ENCODE results near the gene RDM1.

The RDM1 gene

DNA sequence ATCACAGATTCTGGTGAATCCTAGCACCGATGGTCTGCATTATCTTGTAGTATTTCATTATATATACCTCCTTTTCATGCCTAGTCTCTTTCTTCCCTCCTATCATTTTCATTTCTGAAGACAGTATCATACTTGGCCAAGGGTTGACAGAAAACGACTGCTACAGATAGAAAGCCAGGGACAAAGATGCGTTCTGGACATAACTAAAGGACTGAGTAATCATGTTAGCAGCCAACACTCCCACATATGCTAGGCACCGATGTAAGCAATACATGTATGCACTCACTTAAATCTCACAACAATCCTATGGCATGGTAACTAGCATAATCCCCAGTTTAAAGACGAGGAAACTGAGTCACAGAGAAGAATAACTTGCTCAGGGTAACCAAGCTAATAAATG is 22.9 kb downstream of the RDM1 start:
- DNase-seq: no peak

GRCh38 chr17:35906926-35907637 is 23.5 kb downstream of the RDM1 start:
- H3K27ac ChIP-seq (ENCODE audit: low read length): no peak overlapping the region
- H2AFZ ChIP-seq (ENCODE audit: low read depth, low read length): no peak overlapping the region
- no peak for DNase-seq
- H3K4me3 ChIP-seq (ENCODE audit: low read depth in 1 of 2, low read length in 2 of 2): no peak overlapping the region
- no peaks in the 10 kb centered on the region for H4K20me1 ChIP-seq (ENCODE audit: insufficient read depth, low read length)
- no peak for ATAC-seq (ENCODE audit: insufficient read depth, low read depth)
- no peaks in the 10 kb centered on the region for H3K79me2 ChIP-seq (ENCODE audit: insufficient read depth, low read length)
- H3K9ac ChIP-seq (ENCODE audit: low read depth, low read length): no peak overlapping the region
- no peaks in the 10 kb centered on the region for H3K36me3 ChIP-seq (ENCODE audit: insufficient read depth, low read length)
- H3K4me1 ChIP-seq (ENCODE audit: insufficient read depth, low read length): no peaks in the 10 kb centered on the region
- no peaks in the 10 kb centered on the region for H3K27me3 ChIP-seq (ENCODE audit: insufficient read depth, low read length, poor library complexity)
- no peaks in the 10 kb centered on the region for H3K9me3 ChIP-seq (ENCODE audit: insufficient read depth, low read length, severe bottlenecking)
- TF ChIP-seq CTCF (IDR thresholded peaks at IDR 0.05; ENCODE audit: borderline replicate concordance, extremely low read depth, low read length, poor library complexity, severe bottlenecking) (no peak), EZH2 (IDR thresholded peaks at IDR 0.05; ENCODE audit: borderline replicate concordance, low read depth, low read length, severe bottlenecking) (no peak)
- H3K4me2 ChIP-seq (ENCODE audit: insufficient read depth, low read length): no peak overlapping the region

More for the DNA sequence above, 22.9 kb downstream of the RDM1 start:
- H3K9me3 ChIP-seq (ENCODE audit: insufficient read depth, low read length, severe bottlenecking): no peaks in the 10 kb centered on the region
- H3K36me3 ChIP-seq (ENCODE audit: insufficient read depth, low read length): no peaks in the 10 kb centered on the region
- no peak overlapping the region for H3K4me2 ChIP-seq (ENCODE audit: insufficient read depth, low read length)
- TF ChIP-seq CTCF (IDR thresholded peaks at IDR 0.05; ENCODE audit: borderline replicate concordance, extremely low read depth, low read length, poor library complexity, severe bottlenecking) (no peak), EZH2 (IDR thresholded peaks at IDR 0.05; ENCODE audit: borderline replicate concordance, low read depth, low read length, severe bottlenecking) (no peak)
- H3K27ac ChIP-seq (ENCODE audit: low read length): no peak overlapping the region
- no peaks in the 10 kb centered on the region for H3K27me3 ChIP-seq (ENCODE audit: insufficient read depth, low read length, poor library complexity)
- H3K4me3 ChIP-seq (ENCODE audit: low read depth in 1 of 2, low read length in 2 of 2): no peak overlapping the region
- no peak for ATAC-seq (ENCODE audit: insufficient read depth, low read depth)
- H3K9ac ChIP-seq (ENCODE audit: low read depth, low read length): no peak overlapping the region
- no peaks in the 10 kb centered on the region for H3K79me2 ChIP-seq (ENCODE audit: insufficient read depth, low read length)
- H2AFZ ChIP-seq (ENCODE audit: low read depth, low read length): no peak overlapping the region
- no peaks in the 10 kb centered on the region for H4K20me1 ChIP-seq (ENCODE audit: insufficient read depth, low read length)
- H3K4me1 ChIP-seq (ENCODE audit: insufficient read depth, low read length): no peaks in the 10 kb centered on the region

DNA sequence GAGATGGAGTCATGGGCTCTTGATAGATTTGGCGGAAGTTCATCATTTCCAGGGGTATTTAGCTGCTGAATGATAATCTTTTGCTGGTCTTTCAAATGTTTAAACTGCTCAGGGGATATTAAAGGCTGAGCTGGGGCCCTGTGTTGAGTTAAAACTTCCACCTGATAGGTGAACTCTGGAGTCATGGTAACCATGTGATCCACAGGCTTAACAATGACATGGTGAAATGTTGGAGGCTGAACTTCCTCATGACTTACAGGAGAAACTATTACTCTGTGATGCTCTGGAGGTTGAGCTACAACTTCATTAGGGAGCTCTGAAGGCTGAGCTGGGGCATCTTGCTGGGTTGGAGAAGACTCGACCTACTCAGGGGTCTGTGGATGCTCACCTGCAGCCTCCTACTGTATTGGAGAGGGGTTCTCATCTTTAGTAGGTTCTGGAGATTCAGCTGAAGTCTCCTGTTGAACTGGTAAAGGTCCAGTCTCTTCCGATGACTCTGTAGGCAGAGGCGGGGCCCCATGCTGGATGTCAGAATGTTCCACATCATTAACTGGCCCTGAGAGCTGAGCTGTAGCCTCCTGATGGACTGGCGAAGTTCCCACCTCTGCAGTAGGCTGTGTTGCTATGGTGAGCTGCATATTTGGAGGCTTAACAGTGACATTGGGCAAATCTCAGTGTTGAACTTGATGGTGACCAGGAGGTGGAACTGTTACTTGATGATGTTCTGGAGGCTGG is 24.2 kb downstream of the RDM1 start:
- no peak for DNase-seq
- H3K27me3 ChIP-seq (ENCODE audit: insufficient read depth, low read length, poor library complexity): no peaks in the 10 kb centered on the region
- no peak overlapping the region for H2AFZ ChIP-seq (ENCODE audit: low read depth, low read length)
- no peak overlapping the region for H3K9ac ChIP-seq (ENCODE audit: low read depth, low read length)
- no peaks in the 10 kb centered on the region for H3K9me3 ChIP-seq (ENCODE audit: insufficient read depth, low read length, severe bottlenecking)
- ATAC-seq (ENCODE audit: insufficient read depth, low read depth): no peak
- H3K36me3 ChIP-seq (ENCODE audit: insufficient read depth, low read length): no peaks in the 10 kb centered on the region
- H3K79me2 ChIP-seq (ENCODE audit: insufficient read depth, low read length): no peaks in the 10 kb centered on the region
- H4K20me1 ChIP-seq (ENCODE audit: insufficient read depth, low read length): no peaks in the 10 kb centered on the region
- no peak overlapping the region for H3K4me3 ChIP-seq (ENCODE audit: low read depth in 1 of 2, low read length in 2 of 2)
- TF ChIP-seq EZH2 (IDR thresholded peaks at IDR 0.05; ENCODE audit: borderline replicate concordance, low read depth, low read length, severe bottlenecking) (no peak), CTCF (IDR thresholded peaks at IDR 0.05; ENCODE audit: borderline replicate concordance, extremely low read depth, low read length, poor library complexity, severe bottlenecking) (no peak)
- H3K27ac ChIP-seq (ENCODE audit: low read length): no peak overlapping the region
- H3K4me2 ChIP-seq (ENCODE audit: insufficient read depth, low read length): no peak overlapping the region
- no peaks in the 10 kb centered on the region for H3K4me1 ChIP-seq (ENCODE audit: insufficient read depth, low read length)

All from DND-41 (cell line).